ENCODE measurements around the gene PTPRM.

The PTPRM gene

DNA sequence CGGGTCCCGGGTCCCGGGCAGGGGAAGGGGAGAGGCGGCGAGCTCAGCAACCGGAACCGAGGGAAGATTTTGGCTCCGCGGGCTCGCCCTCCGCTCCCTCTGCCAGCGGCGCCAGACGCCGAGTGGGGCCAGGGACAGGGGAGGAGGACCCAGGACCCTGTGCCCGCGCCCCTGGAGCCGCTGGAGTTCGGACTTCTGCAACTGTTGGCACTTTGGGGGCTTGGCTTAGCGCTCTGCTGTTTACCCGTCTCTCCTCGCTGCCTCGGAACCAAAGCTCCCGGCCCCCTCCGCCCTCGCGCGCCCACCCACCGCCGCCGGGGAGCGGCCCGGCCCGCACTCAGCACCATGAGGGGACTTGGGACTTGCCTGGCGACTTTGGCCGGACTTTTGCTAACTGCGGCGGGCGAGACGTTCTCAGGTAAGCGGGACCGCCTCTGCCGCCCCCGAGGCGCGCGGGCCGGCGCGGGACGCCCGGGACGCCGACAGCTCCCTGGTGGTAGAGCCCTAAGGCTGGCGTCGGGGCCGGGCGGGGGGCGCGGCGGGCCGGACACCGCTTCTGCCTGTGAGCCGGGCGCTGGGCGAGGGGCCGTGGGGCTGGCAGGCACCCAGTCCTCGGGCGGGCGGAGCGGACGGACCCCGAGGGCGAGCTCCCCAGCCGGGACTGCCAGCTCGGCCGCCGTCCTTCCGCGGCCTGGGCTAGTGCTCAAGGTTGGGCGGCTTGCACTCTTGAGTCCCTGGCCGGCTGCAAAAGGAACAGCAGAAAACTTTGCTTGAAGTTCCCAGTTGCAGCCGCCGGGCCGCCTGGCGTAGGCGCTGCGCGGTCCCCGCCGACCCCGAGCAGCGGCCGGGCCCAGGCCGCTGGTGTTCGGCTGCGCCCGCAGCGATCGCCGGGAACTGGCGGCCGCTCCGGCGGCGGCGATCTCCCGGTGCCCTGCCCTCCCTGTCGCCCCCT is 634 bp downstream of the PTPRM start:
- no peak for DNase-seq (ENCODE audit: low read depth)

DNA sequence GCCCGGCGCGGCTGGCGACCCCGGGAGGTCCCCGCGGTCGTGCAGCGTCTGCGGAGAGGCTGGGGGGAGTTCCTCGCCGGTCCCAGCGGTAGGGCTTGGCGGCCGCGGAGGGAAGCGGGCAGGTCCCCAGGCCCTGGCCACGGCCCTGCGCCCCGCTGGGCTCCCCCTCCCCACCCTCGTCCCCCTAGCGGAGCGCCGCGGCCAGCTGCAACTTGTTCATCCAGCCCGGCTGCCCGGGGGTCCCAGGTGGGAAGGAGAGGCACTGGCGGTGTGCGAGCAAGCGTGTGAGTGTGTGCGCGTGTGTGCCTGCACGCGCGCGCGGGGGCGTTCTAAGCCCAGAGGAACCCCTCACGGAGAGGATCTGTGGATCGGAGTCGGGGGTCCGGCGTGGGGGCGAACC is 1.3 kb downstream of the PTPRM start:
- no peak for DNase-seq (ENCODE audit: low read depth)

DNA sequence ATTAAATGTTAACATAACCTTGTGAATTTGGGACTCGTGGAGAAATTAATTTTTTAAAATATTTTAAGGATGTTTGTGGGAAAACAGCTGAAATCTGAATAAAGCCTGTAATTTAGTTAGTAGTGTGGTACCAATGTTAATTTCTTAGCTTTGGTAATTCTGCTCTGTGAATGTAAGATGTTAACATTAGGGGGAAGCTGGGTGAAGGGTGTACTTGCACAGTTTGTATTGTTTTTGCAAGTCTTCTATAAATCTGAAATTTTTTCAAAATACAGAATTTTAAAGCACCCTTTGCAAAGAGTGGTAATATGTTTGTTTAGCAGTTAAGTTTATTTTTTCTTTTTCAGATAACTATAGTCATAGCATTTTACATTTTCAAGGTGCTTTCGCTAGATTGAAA is 4.5 kb downstream of the PTPRM start:
- DNase-seq (ENCODE audit: low read depth), result no peak

DNA sequence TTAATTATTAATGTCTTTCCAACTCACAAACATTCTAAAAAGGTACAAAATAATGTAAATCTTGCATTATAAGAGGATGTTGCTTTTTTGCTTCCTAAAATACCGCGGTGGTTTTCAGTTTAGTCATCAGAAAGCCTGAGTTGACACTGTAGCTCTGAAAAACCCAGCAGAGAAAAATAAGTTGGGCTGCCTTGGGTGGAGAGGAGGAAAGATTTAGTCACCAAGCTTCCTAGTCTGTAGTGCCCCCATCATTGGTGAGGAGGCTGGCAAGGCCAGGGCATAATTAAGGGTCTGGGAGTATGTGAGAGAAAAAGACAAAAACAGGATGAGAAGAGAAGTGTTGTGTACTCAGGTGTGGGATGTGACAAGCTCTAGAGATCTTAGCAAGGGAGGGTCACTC is 5.7 kb downstream of the PTPRM start:
- DNase-seq (ENCODE audit: low read depth), result no peak

DNA sequence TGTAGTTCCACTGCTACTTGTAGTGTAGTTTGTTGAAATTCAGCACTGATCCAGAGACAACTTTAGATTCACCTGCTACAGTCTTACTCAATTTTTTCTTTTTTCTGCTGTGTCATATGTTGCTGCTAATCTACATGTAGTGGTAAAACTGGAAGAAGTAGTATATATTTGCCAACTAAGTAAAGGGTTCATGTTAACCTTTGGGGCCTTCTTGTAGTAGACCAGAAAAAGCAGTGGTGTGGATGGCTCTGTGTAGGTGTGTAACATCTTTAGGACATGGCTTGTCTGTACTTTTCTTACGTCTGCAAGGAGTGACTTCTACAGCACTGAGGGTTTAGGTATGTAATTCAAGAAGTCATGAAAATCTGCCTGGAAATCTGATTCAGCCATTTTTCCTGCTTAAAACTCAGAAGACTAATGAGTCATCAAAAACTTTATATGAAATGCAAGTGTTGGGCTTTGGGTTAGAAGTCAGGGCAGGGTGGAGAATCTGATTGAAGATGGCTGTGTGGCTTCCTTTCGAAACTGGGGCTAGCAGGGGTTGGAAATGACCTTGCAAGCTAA is 8.4 kb downstream of the PTPRM start:
- no peak for DNase-seq (ENCODE audit: low read depth)

DNA sequence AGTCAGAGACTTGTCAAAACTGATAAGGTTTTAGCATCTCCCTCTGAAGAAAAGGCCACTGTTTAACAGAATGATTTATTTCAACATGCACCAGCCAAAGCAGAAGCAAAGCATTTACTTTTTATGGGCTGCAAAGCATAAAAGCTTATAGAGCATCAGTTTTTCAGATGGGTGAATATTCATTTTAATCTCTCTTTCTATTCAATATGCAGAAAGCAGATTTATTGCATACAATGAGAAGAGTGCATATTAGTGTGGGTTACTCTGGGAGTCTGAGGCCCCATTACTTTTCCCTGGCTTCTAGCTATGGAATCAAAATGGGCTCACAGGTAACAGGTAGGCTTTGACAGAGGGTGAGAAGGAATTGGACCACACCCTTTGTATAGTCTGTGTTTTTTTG is 9.0 kb downstream of the PTPRM start:
- no peak for DNase-seq (ENCODE audit: low read depth)

DNA sequence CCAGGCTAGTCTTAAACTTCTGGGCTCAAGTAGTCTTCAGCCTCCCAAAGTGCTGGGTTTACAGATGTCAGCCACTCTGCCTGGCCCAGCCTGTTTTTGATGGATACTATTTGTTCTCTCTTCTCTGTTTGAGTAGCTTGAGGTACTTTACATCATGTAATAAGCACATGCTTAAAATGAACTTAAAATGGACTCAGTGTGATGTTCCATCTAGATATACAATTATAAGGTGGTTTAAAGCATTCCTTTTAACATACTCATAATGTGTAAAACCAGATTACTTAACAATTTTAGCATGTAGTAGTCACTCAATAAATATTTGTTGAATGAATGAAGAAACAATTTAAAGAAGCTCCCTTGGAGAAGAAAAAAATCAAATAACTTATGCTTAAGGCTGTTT is 9.6 kb downstream of the PTPRM start:
- no peak for DNase-seq (ENCODE audit: low read depth)

DNA sequence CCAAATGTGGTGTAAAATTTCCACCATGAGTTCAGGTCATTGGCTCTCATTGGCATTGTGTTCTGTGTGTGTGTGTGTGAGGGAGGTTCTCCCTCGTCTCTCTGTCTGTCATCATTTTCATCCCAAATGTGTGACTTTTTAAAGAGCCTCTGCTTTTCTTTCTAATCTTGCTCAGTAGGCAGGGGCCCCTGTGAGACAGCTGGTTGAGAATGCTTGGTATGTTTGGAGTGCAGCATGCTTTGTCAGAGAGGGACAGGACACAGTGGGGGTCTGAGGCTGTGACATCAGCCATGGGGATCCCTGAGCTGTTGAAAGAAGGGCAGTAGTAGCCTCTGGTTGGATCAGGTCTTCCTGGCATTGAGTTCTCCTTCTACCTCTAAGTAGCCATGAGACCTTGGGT is 10.6 kb downstream of the PTPRM start:
- peak; percentile 88 for DNase-seq (ENCODE audit: low read depth)

DNA sequence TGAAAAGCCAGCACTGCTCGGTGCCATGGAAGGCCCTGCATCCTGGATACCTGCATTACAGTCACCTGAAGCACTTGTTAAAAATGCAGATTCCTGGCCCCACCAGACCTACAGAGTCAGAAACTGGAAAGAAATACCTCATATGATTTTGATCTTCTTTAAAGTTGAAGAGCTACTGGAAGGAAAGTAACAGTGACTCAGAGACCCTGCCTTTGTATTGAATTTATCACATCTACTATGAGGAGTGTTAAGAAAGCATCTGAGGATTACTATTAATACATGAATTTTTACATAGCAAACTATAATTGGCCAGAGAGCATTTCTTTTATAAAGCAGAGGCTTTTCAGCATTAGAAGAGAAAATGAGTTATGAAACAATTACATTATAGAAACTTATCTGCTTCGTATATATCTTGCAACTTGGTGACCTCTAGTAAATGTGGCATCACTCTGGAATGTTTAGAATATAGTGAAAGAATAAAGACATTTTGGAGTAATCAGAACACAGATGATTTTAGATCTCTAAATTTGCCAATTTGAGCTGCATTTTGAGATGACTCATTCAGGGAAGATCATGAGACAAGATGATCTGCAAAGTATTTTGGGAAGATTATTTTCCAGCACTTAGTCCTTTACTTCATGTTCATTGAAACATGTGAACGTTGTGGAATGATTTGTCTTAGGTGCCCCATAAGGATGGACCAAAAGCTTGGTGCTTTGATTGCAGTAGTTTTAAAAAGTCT is 12.2 kb downstream of the PTPRM start:
- DNase-seq (ENCODE audit: low read depth), result no peak

DNA sequence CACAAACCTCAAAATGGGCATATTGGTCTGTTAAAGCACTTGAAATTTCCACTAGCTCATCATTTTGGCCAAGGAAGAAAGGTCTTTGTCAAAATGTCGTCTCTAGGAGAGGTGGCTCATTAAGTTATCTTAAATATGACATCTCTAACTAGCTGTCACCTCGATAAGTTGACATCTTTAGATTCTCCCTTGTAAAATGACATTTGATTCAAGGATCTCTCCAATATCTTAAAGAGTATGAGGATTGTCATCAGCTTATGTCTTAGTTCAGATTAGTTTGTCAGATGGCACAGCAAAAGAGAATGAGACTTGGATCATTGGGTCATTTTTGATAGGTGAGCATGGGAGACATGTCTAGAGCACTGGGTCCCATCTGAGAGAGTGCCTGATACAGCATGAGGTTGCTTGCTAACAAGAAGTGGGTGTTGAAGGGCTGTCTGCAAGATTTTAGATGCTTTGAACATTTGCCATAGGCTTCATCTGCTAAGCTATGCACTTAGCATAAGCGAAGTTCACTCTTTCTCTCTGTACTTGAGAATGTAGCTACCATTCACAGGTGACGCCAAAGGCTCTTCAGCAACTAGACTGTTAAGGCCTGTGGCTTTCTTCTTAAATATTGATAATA is 12.9 kb downstream of the PTPRM start:
- no peak for DNase-seq (ENCODE audit: low read depth)

DNA sequence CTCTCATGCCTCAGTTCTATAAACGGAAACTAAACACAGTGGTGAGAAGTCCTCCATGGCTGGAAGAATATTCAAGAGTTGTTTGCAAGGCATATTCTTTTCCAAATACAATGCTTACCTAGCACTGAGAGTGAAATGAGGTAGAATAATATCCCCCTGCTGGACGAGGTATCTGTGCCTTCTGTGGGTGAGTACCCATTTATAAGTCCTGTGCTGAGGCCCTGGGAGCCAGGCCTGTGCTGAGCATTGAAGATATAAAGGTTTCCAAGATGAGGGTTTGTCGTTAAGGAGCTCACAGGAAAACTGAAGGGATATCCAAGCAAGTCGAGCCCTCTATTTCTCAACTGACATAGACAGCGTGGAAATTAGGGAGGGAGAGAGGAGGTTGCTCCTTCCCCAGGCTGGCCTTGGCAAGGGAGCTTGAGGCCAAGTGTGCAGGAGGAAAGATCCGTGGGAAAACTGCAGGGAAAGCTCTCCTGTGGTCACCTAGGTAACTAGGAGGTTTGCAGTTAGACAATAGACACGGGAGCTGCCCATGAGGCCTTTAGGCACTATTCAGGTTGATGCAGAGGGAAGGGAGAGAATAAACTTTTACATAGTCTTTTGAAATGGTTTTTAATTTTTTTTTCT is 17.6 kb downstream of the PTPRM start:
- DNase-seq (ENCODE audit: low read depth), result no peak

DNA sequence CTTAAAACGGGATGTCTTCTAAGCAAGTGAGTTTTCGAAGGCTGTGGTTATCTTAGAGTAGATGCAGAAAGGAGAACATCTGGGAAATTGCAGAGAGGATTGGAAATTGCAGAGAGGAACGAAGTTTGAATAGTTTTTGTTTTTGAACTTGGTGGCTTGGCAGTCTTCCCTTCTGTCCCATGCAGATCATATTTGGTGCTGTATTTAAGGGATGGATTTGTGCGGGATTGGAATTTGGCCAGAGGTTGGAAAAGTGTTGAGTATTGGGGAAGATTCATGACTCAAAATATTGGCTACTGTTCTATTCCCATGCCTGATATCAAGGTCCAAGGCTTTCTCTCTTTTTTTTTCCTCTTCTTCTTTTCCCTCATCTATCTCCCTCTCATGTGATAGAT is 18.2 kb downstream of the PTPRM start:
- DNase-seq (ENCODE audit: low read depth), result no peak

DNA sequence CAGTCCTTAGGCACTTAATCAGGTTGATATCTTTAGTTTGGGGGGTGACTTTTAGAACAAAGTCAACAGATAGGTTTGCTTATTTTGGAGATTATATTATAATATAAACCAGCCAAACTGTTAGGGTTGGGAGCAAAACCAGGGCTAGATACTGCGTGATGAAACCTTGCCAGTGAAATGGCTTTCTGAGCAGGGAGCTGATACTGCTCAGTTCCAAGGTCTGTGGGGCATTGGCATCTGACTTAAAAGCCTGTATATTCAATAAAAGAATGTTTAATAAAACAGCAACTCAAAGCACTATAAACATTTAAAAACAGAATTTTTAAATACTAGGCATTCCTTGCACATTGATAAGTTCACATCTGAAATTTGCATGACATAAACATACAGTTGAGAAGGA is 19.3 kb downstream of the PTPRM start:
- DNase-seq (ENCODE audit: low read depth), result no peak

DNA sequence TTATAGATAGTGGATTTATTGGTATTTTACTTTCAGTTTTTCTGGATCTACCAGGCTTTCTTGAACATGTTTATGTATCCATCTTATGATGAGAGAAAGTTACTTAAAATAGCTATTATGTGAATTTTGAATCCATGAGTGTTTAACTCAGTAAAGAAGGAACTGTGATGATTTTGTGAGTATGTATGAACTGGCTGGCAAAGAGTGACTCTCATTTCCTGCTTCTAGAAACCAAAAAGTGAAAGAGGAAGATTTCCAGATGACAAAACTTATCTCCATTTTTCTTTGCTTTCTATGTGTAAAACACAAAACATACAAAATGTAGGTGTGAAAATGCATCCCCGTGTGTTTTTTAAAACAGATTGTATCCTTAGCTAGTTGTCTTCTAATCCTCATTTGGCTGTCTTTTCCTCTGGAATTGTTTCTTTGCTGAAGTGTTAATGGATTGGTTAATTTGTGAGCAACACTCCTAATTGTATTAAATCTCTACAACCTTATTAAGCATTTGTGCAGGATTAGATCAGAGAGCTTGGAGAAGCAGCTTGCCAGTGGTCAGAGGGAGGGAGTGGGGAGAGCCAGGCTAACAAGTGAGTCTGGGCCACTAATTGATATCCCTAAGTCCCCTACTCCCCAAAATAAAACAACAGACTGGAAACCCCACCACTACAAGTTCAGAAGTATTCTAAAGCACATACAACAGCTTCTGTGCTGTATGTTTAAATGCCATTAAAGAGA is 23.9 kb downstream of the PTPRM start:
- DNase-seq (ENCODE audit: low read depth), result no peak

DNA sequence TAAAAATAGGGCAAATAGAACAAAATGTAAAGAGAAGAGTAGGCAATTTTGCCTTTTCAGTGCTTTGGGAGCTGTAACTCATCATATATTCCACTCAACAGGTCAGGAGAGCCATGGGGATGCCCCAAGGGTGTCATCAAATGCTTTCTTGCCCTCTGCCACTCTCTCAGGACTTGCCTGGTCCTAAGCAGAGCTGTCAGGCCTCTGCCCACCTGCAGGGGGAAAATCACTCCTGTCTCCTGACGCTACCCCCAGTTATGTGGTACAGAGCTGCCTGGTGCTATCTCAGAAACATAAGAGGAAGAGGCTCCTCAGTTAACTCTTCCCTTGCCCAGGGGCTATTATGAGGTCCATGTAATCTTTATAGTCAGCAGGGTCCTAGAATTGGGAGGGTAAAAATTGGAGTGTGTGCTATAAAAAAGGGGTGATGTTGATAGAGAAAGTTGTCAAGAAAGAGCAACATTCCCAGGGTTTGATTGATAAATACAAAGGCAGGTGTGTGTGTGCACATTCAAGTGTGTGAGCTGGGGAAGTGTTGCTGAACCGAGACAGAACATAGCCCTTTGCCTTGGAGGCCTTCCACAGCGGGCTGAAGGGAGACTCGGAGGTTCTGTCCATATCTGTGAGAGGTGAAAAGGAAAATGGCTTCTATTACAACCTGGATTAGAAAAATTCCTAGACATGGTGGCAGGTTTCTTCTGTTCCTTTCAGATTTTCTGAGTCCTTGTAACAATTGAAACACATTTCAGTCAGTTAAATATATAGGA is 25.4 kb downstream of the PTPRM start:
- no peak for DNase-seq (ENCODE audit: low read depth)

DNA sequence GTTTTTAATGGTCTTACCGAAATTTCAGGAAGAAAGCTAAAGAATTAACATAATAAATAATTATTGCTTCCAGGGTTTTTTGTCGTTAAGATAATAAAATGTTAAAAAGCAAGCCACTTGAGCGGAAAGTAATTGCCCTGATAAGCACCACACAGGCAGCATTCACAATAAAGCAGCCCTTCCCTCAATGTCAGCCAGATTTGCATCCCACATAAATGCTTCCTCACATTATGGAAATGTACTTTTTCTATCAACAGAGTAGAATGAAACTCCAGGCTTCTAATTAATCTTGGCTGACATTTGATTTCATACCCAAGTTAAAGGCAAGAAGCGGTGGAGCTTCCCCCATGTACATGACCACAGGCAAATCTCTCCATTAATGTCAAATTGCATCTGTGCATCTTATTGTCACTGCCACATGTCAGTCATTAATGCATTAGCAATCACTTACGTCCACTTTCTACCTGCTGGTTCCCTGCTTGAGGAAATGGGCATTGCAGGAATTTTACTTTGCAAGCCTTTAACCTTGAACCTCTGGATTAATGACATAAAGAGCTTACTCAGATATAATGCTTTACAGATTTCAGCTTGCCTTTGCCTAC is 26.2 kb downstream of the PTPRM start:
- DNase-seq (ENCODE audit: low read depth), result no peak

DNA sequence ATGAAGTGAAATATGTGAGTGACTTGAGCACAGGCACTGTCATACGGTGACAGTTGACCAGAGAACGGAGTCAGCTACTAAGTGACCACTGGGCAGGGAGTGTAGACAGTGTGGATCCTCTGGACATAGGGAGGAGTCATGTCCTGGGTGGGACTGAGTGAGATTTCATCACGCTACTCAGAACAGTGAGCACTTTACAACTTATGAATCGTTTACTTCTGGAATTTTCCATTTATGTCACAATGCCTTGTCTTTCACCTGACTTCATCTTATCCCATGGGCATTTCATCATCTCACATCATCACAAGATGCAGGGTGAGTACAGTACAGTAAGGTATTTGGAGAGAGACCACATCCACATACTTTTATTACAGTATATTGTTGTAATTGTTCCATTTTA is 29.0 kb downstream of the PTPRM start:
- no peak for DNase-seq (ENCODE audit: low read depth)

DNA sequence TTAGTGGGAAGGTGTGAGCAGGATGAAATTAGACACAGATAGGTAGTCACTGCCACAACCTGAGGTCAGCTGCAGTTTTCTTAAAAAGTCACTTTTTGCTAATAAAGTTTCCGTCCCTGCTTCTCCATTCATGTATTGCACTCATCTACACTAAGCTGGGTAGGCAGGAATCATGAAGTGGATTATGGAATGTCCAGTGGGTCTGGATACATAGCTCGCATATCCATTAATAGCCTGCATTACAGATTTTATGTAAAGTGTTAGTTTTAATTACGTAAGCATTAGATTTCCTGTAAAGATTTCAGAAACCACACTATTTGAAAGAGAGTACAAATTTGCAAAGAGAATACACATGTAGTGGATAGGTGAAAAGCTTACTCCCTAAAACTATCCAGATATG is 30.4 kb downstream of the PTPRM start:
- DNase-seq (ENCODE audit: low read depth), result no peak

DNA sequence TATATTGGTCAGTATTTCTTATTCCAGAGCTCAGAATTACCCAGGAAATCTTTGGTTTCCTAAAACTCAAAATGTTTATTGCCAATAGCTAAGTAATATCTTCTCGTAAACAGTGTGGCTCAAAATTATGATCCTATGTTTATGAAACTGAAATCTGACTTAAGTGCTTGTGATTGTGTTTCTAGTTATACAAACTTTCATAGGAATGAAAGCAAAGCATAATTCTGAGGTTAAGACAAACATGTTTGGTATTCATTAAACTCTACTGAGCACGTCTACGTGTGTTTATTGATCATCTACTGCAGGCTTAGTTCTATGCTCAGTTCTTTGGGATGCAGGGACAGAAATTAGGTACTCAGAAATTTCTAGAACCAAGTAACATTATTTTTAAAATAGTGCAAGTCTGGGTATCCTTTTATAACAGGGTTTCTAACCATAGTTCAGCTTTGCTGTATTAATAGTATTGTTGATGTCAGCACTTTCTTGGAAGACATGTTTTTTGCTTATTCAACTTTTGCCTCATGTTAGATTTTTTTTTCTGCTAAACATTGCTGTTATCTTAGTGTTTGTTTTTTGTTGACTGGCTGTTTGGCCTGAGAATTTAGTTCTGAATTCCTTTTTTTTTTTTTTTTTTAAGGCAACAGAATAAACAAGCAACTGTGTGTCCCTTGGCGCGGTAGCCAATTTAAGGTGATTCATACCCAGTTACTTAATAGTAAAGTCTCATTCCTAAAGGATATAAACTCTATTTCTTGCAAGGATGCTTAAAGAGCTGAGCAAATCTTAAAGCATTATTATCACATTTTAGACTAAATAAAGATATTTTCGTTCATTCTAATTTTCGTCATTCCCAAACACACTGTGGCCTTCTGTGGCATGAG is 31.3 kb downstream of the PTPRM start:
- no peak for DNase-seq (ENCODE audit: low read depth)
